HG03342 (cell line): ENCODE results near the gene DALRD3.

ENCODE experiments used
- ATAC-seq: cut with Tn5 transposase; IDR thresholded peaks from one replicate; pipeline ENCODE4 v1.9.1; 2021; ENCODE audit warnings: mild to moderate bottlenecking, moderate library complexity; ENCODE audit not compliant: unreplicated experiment

DALRD3 gene

DNA sequence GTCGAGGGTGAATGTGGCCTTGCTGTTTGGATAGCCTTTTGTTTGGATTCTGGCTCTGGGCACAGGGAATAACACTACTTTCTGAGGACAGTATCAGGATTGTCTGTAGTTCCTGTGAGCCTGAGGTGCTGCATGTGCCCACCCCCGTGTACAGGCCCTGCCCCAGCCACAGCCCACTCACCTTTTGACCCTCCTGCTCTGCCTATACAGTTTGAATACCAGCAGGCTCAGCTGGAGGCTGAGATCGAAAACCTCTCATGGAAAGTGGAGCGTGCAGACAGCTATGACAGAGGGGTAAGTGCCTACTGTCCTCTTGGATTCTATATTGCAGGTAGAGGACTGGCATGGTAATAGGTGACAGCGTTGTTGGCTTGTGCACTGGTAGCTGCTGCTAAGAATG, 35.7 kb downstream of the DALRD3 start:
- no peak for ATAC-seq

DNA sequence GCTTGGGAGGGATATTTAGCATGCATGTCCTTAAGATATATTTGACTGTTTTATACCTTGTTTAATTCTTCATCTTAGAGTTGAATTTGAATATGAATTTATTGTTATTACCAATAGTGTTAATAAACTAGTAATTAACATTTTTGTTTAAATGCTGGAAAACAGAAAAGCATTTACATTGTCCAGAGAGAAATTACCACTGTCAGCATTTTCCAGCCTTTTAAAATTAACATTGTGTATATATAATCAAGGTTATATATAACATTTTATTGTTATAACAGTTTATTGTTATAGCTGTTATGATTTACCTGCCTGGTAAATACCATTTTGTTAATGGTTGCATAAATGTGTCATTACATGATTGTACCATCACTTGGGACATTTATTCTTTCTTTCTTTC, 36.4 kb downstream of the DALRD3 start:
- no peak for ATAC-seq

DNA sequence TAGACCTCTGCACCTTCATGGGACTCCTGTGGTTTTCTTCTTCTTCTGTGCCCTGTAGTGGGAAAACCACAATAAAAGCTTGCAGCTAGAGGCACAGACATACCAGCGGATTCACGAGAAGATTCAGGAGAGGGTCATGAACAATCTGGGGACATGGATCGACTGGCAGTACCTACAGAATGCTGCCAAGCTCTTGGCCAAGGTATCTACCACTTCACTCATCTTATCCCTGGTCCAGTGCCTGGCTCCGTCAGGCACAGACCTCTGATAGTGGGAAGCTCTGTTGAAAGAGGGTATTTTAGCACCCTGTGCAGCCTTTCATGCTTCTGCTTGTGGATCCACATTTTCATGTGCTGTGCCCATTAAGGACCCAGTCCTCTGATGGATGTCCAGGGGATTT, 38.1 kb downstream of the DALRD3 start:
- no peak for ATAC-seq

DNA sequence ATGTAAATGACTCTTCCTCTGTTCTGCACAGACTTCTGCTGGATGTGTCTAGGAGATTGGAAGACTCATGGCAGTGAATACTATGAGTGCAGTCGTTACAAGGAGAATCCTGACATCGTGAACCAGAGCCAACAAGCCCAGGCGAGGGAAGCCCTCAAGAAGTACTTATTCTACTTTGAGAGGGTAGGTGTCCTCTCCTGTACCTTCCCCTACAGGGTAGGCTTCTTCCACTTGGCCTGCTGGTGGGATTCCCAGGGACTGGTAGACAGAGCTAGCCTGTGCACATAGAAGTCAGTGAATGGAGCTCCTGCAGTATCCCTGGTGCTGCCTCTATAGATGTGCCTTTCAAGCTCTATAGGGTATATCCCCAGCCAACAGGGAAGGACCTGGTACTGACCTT, 38.9 kb downstream of the DALRD3 start:
- ATAC-seq, result no peak

DNA sequence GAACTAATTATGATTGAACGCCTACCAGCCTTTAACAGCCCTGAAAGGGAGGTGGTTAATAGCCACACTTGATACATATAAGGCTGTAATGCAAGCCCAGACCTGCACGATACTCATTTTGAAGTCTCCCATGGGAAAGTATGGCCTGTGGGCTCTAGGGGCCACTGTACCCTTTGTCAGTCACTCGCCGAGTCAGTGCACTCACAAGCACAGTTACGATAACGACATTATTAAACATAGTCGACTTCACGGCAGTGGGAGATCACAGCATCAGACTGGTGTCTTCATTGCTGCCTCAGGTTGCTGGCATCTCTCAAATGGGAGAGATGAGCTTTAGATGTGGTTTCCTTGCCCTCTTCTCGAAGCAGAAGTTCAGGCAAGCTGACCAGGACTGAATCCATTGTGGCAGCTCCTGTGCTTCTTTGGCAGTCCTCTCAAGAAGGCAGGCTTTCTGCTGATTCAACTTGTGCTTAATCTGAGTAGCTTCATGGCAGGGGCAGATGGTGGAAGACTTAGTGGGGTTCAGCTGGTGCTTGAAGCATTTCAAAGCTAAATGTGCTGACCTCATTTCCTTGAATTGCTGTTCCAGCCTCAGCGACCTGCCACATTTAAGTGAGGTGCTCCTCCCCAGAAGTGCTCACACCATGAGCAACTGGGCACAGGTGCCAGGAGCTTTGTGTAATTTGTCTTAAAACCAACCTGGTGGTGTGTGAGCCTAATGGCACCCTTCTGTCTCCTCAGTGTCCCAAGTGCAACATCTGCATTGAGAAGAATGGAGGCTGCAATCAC, 44.1 kb downstream of the DALRD3 start:
- ATAC-seq, result no peak

DNA sequence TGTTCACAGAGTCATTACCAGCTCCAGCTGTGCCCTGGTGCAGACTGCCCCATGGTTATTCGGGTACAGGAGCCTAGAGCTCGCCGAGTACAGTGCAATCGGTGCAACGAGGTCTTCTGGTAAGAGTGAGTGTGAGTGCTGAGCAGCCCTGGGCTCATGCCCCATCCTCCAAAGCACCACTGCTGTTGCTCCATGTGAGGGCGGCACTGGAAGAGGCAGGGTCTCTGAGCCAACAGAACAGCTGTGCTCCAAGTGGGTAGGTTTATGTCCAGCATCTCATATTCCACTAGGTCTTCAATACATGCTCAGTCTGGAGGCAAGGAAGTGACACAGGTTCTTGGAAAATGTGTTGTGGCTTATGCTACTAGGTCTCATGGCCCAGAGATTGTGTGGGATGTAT, 47.8 kb downstream of the DALRD3 start:
- ATAC-seq, result no peak

DNA sequence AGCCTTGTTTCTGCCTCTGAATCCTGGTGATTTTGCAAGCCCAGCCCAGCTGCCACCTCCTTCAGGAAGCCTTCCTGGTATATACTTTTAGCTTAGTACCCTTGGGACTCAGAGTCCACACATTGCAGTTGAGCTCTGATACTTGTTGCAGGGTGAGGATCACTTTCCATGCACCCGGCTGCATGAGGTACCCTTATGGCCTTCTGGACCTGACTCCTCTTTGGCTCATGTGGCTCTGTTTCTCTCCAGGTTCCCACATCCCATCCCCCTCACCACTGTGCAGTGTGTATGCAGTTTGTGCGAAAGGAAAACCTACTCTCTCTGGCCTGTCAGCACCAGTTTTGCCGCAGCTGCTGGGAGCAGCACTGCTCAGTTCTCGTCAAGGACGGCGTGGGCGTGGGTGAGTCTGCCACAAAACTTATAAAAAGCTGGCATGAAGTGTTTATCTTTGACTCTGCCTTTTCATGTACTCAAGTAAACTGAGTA, 51.5 kb downstream of the DALRD3 start:
- no peak for ATAC-seq

DNA sequence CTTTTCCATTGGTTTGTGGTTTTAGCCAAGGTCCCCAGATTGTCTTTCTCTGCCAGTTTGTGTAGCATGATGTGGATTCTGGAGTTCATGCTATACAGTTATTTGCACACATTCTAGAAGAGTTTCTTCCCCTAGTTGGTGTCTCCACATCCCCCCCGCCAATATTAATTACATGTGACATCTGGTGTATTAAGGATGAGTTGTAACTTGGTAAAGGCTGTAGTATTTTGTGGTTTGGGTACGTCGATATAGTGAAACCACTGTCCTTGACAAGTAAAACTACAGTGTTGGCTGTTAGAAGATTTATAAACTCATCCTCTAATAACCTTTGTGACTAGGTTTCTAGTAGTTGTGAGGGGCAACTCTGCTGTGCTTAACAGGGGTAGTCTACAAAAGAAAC, 52.0 kb downstream of the DALRD3 start:
- no peak for ATAC-seq
